Naive thymus-derived CD4-positive, alpha-beta T cell (primary cell): ENCODE measurements around the gene TRIM60. TPM values are rescaled to one million over a fixed set of nuclear protein-coding genes. Genes with fewer than 3 reads are reported as not detected.

Experiments used
- ATAC-seq: fragments of 150-1000 bp; cut with Tn5 transposase; 2 replicates; pipeline ENCODE4 v1.10.0; 2021; ENCODE audit warnings: mild to moderate bottlenecking, moderate library complexity
- CTCF ChIA-PET: fragments of 350-600 bp; sonication (Branson Sonifier 250); formaldehyde crosslinking; loops from one replicate; lab custom pipeline; 2021; ENCODE audit warnings: antibody characterized with exemption; lab: Charles Lee
- POLR2A ChIA-PET: fragments of 350-600 bp; sonication (Branson Sonifier 250); formaldehyde crosslinking; loops from one replicate; lab custom pipeline; 2021; ENCODE audit warnings: antibody characterized with exemption, inconsistent platforms; lab: Charles Lee
- DNase-seq, 9 donors: peaks; one replicate each; pipeline versions ENCODE4 v3.0.0 to v3.0.0-alpha.2; 2020 to 2022; ENCODE audit warnings: mixed read lengths in 1 of 9
- H3K27ac ChIP-seq: one replicate; pipeline ENCODE4 v1.7.0; 2013; ENCODE audit warnings: mild to moderate bottlenecking, low read depth, low read length, moderate library complexity
- H3K27me3 ChIP-seq, 2 donors: one replicate each; pipeline ENCODE4 v1.7.0; 2013; ENCODE audit warnings: low read length in 2 of 2, mild to moderate bottlenecking in 2 of 2, moderate library complexity in 2 of 2; ENCODE audit not compliant: control insufficient read depth in 2 of 2, insufficient read depth in 2 of 2
- H3K36me3 ChIP-seq, 3 experiments: 1 replicate in 2 of 3; 2 replicates in 1 of 3; pipeline ENCODE4 v1.7.0; 2013; ENCODE audit warnings: low read length in 3 of 3, mild to moderate bottlenecking in 3 of 3, moderate library complexity in 1 of 3; ENCODE audit not compliant: insufficient read depth in 3 of 3, control insufficient read depth in 2 of 3
- H3K4me1 ChIP-seq, 2 donors: one replicate each; pipeline ENCODE4 v1.7.0; 2013; ENCODE audit warnings: low read length in 2 of 2, mild to moderate bottlenecking in 2 of 2, moderate library complexity in 1 of 2; ENCODE audit not compliant: control insufficient read depth in 2 of 2, insufficient read depth in 2 of 2
- H3K4me3 ChIP-seq: 2 replicates; pipeline ENCODE4 v1.7.0; 2013; ENCODE audit warnings: mild to moderate bottlenecking, low read length
- H3K9me3 ChIP-seq, 3 experiments: 1 replicate in 2 of 3; 2 replicates in 1 of 3; pipeline ENCODE4 v1.7.0; 2013; ENCODE audit warnings: low read length in 3 of 3; ENCODE audit not compliant: control insufficient read depth in 2 of 3
- H3K27ac Mint-ChIP-seq, 9 donors: one replicate each; pipeline ENCODE4 v1.8.0; 2020 to 2022; ENCODE audit warnings: mixed read lengths in 9 of 9, mild to moderate bottlenecking in 8 of 9, moderate library complexity in 5 of 9, inconsistent platforms in 2 of 9
- H3K27me3 Mint-ChIP-seq, 5 donors: one replicate each; pipeline ENCODE4 v1.8.0; 2021 to 2022; ENCODE audit warnings: mixed read lengths in 5 of 5, mild to moderate bottlenecking in 1 of 5
- H3K36me3 Mint-ChIP-seq, 5 donors: one replicate each; pipeline ENCODE4 v1.8.0; 2020 to 2022; ENCODE audit warnings: mixed read lengths in 5 of 5, mild to moderate bottlenecking in 3 of 5, inconsistent platforms in 1 of 5
- H3K4me1 Mint-ChIP-seq, 7 donors: one replicate each; pipeline ENCODE4 v1.8.0; 2020 to 2022; ENCODE audit warnings: mixed read lengths in 7 of 7, mild to moderate bottlenecking in 3 of 7, inconsistent platforms in 1 of 7
- H3K4me3 Mint-ChIP-seq, 10 donors: one replicate each; pipeline ENCODE4 v1.8.0; 2020 to 2022; ENCODE audit warnings: mild to moderate bottlenecking in 10 of 10, mixed read lengths in 10 of 10, moderate library complexity in 6 of 10, inconsistent platforms in 2 of 10
- H3K9me3 Mint-ChIP-seq, 11 donors: one replicate each; pipeline ENCODE4 v1.8.0; 2020 to 2022; ENCODE audit warnings: mixed read lengths in 11 of 11, mild to moderate bottlenecking in 4 of 11, inconsistent platforms in 1 of 11, moderate library complexity in 1 of 11
- intact Hi-C, 2 donors: fragments of 100-400 bp; cut with micrococcal nuclease; formaldehyde crosslinking; loops; one replicate each; pipeline ENCODE4 v1.15.1; 2023
- polyA plus RNA-seq, 2 donors: library from polyadenylated mRNA; unstranded; fragments of 300-500 nt; fragmentation: Illumina TruSeq; gene quantifications; one replicate each; pipeline ENCODE4 v1.2.3, GENCODE V29; 2021
- total RNA-seq, 6 experiments: library from RNA in 5 of 6; stranded (reverse) in 5 of 6; gene quantifications; 1 replicate in 5 of 6; 2 replicates in 1 of 6; pipeline ENCODE4 v1.2.3 and lab custom pipeline; 2021 to 2026

Gene TRIM60
- total and polyA plus RNA-seq, 7 experiments from 2014 or later, result not detected

- ATAC-seq (no peak), DNase-seq (no peak)
- ChIA-PET CTCF (no interaction called here), POLR2A (no interaction called here)
- Histone ChIP-seq H3K9me3 (no peaks in the 10 kb centered on the region), H3K4me1 (no peaks in the 10 kb centered on the region), H3K4me3 (no peak overlapping the region), H3K27me3 (no peaks in the 10 kb centered on the region), H3K27ac (no peak overlapping the region), H3K36me3 (peaks cover 5 to 33% (median 7%) of the 10 kb centered on the region in 3 experiments)
- H3K27me3 Mint-ChIP-seq, result no peaks in the 10 kb centered on the region
- H3K4me3 Mint-ChIP-seq, result no peak overlapping the region
- intact Hi-C loops, result no loop called here
- H3K9me3 Mint-ChIP-seq, result peaks cover 0 to 2% (median 0%) of the 10 kb centered on the region in 11 donors
- no peaks in the 10 kb centered on the region for H3K4me1 Mint-ChIP-seq
- no peak overlapping the region for H3K27ac Mint-ChIP-seq
- H3K36me3 Mint-ChIP-seq, result peaks cover 7 to 47% (median 28%) of the 10 kb centered on the region in 5 donors
Measured at GRCh38 chr4:165088366-165088765, 56.6 kb downstream of the TRIM60 start.

Other genes starting within 250 kb of the TRIM60 start
- gene APELA, start 154.8 kb upstream of the TRIM60 start, total RNA-seq, result not detected
- not detected for gene APELA, start 154.8 kb upstream of the TRIM60 start, polyA plus RNA-seq
- 1 to 10 TPM in 3 of 5 experiments, under 1 TPM in 2; 0.34 to 4.0 (median 1.1) TPM for gene TRIM61, start 54.3 kb upstream of the TRIM60 start, total RNA-seq
- gene TRIM61, start 54.3 kb upstream of the TRIM60 start, polyA plus RNA-seq, result 1 to 10 TPM in 1 of 2 donors, under 1 TPM in 1; 0.53 to 1.6 TPM
- gene TRIM75, start 21.9 kb downstream of the TRIM60 start, total RNA-seq, result not detected
- gene TRIM75, start 21.9 kb downstream of the TRIM60 start, polyA plus RNA-seq, result not detected
- gene TMEM192, start 80.9 kb downstream of the TRIM60 start, total RNA-seq, result 10 to 100 TPM in 2 of 5 experiments, 1 to 10 TPM in 3; 5.3 to 13.9 (median 9.6) TPM
- gene TMEM192, start 80.9 kb downstream of the TRIM60 start, polyA plus RNA-seq, result 10 to 100 TPM; 12.5 to 20.6 TPM
- gene KLHL2, start 175.6 kb downstream of the TRIM60 start, total RNA-seq, result 10 to 100 TPM; 26.9 to 39.9 (median 27.9) TPM
- 1 to 10 TPM; 4.8 to 7.4 TPM for gene KLHL2, start 175.6 kb downstream of the TRIM60 start, polyA plus RNA-seq